ENCODE results near the gene ANTXR1. TPM values are rescaled to one million over a fixed set of nuclear protein-coding genes. Genes with fewer than 3 reads are reported as not detected.
A peak's percentile ranks its signal among the peaks of the same experiment; 100 is the strongest.

The ANTXR1 gene
- total RNA-seq, 1 donor from 2014 or later = 144 TPM

GRCh38 chr2:68971591-68972231 lies 41.3 kb upstream of the ANTXR1 start:
- H3K4me1 Mint-ChIP-seq = no peaks in the 10 kb centered on the region
- DNase-seq (ENCODE audit: low spot score in 2 of 2, unreplicated experiment in 2 of 2) = no peak

GRCh38 chr2:68974251-68974650 lies 38.7 kb upstream of the ANTXR1 start, which contains the start of gene GKN1:
Gene GKN1 (plus strand): TSS chr2:68974636. CDS start chr2:68974678, 42 bp downstream.
- TF ChIP-seq CTCF (IDR thresholded peaks at IDR 0.05; ENCODE audit: unreplicated experiment) = no peak
- Mint-ChIP-seq H3K36me3 (no peaks in the 10 kb centered on the region), H3K27me3 (ENCODE audit: low read depth) (peaks cover 11% of the 10 kb centered on the region), H3K4me3 (no peak within 1 kb of the TSS), H3K27ac (no peak within 1 kb of the TSS), H3K9me3 (no peaks in the 10 kb centered on the region), H3K4me1 (no peaks in the 10 kb centered on the region)
- DNase-seq (ENCODE audit: low spot score in 2 of 2, unreplicated experiment in 2 of 2) = no peak

More at GRCh38 chr2:68971591-68972231, 41.3 kb upstream of the ANTXR1 start:
- Mint-ChIP-seq H3K27ac (peak overlapping the region; percentile 60), H3K27me3 (ENCODE audit: low read depth) (peaks cover 6% of the 10 kb centered on the region), H3K36me3 (no peaks in the 10 kb centered on the region), H3K9me3 (no peaks in the 10 kb centered on the region), H3K4me3 (no peak overlapping the region)
- no peak for TF ChIP-seq CTCF (IDR thresholded peaks at IDR 0.05; ENCODE audit: unreplicated experiment)

- no peaks in the 10 kb centered on the region for H3K4me1 Mint-ChIP-seq
- no peaks in the 10 kb centered on the region for H3K9me3 Mint-ChIP-seq
- TF ChIP-seq CTCF (IDR thresholded peaks at IDR 0.05; ENCODE audit: unreplicated experiment) = no peak
- H3K36me3 Mint-ChIP-seq = no peaks in the 10 kb centered on the region
- no peak overlapping the region for H3K27ac Mint-ChIP-seq
- no peak for DNase-seq (ENCODE audit: low spot score in 2 of 2, unreplicated experiment in 2 of 2)
- H3K4me3 Mint-ChIP-seq = no peak overlapping the region
- H3K27me3 Mint-ChIP-seq (ENCODE audit: low read depth) = peaks cover 18% of the 10 kb centered on the region
Measured at GRCh38 chr2:68974946-68975665, 37.9 kb upstream of the ANTXR1 start.

- Mint-ChIP-seq H3K4me3 (no peak overlapping the region), H3K27me3 (ENCODE audit: low read depth) (peaks cover 21% of the 10 kb centered on the region), H3K36me3 (no peaks in the 10 kb centered on the region), H3K9me3 (no peaks in the 10 kb centered on the region), H3K27ac (no peak overlapping the region), H3K4me1 (no peaks in the 10 kb centered on the region)
- DNase-seq (ENCODE audit: low spot score in 2 of 2, unreplicated experiment in 2 of 2) = no peak
- no peak for TF ChIP-seq CTCF (IDR thresholded peaks at IDR 0.05; ENCODE audit: unreplicated experiment)
Measured at GRCh38 chr2:68975844-68976243, 37.1 kb upstream of the ANTXR1 start.

GRCh38 chr2:68977453-68977852 lies 35.5 kb upstream of the ANTXR1 start:
- DNase-seq (ENCODE audit: low spot score in 2 of 2, unreplicated experiment in 2 of 2) = no peak
- Mint-ChIP-seq H3K4me1 (no peaks in the 10 kb centered on the region), H3K27ac (no peak overlapping the region), H3K36me3 (no peaks in the 10 kb centered on the region), H3K9me3 (no peaks in the 10 kb centered on the region), H3K27me3 (ENCODE audit: low read depth) (peaks cover 23% of the 10 kb centered on the region), H3K4me3 (no peak overlapping the region)
- no peak for TF ChIP-seq CTCF (IDR thresholded peaks at IDR 0.05; ENCODE audit: unreplicated experiment)
